ENCODE measurements around the gene FAM222B. TPM values are rescaled to one million over a fixed set of nuclear protein-coding genes. Genes with fewer than 3 reads are reported as not detected.
A peak's percentile ranks its signal among the peaks of the same experiment; 100 is the strongest.

FAM222B gene
- total RNA-seq, 1 experiment from 2014 or later = 18.5 TPM

- ChIA-PET POLR2A (interaction anchor here (0.6 kb wide), 1 partner anchor 55 kb away, joined by 3 read pairs; no protein-coding TSS in a partner anchor), CTCF (no interaction called here)
- no peak for DNase-seq (ENCODE audit: unreplicated experiment)
- intact Hi-C loops (cut with micrococcal nuclease) = no loop called here
- TF ChIP-seq, protein P1, sequence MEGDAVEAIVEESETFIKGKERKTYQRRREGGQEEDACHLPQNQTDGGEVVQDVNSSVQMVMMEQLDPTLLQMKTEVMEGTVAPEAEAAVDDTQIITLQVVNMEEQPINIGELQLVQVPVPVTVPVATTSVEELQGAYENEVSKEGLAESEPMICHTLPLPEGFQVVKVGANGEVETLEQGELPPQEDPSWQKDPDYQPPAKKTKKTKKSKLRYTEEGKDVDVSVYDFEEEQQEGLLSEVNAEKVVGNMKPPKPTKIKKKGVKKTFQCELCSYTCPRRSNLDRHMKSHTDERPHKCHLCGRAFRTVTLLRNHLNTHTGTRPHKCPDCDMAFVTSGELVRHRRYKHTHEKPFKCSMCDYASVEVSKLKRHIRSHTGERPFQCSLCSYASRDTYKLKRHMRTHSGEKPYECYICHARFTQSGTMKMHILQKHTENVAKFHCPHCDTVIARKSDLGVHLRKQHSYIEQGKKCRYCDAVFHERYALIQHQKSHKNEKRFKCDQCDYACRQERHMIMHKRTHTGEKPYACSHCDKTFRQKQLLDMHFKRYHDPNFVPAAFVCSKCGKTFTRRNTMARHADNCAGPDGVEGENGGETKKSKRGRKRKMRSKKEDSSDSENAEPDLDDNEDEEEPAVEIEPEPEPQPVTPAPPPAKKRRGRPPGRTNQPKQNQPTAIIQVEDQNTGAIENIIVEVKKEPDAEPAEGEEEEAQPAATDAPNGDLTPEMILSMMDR (IDR thresholded peaks at IDR 0.05; ENCODE audit: unreplicated experiment) = no peak
- H3K4me3 Mint-ChIP-seq (ENCODE audit: unreplicated experiment) = no peak overlapping the region
- no peak overlapping the region for H3K27ac Mint-ChIP-seq (ENCODE audit: low read depth, unreplicated experiment)
- H3K9me3 Mint-ChIP-seq (ENCODE audit: unreplicated experiment) = no peaks in the 10 kb centered on the region
- peaks cover 8% of the 10 kb centered on the region for H3K4me1 Mint-ChIP-seq (ENCODE audit: insufficient read depth, unreplicated experiment)
- H3K27me3 Mint-ChIP-seq (ENCODE audit: insufficient read depth, unreplicated experiment) = no peaks in the 10 kb centered on the region
- H3K36me3 Mint-ChIP-seq (ENCODE audit: insufficient read depth, unreplicated experiment) = peaks cover 39% of the 10 kb centered on the region
- BruUV-seq (replicated peaks) = no TSS peak
These were observed 8.2 kb downstream of the FAM222B start for GRCh38 chr17:28834420-28834819.

DNA sequence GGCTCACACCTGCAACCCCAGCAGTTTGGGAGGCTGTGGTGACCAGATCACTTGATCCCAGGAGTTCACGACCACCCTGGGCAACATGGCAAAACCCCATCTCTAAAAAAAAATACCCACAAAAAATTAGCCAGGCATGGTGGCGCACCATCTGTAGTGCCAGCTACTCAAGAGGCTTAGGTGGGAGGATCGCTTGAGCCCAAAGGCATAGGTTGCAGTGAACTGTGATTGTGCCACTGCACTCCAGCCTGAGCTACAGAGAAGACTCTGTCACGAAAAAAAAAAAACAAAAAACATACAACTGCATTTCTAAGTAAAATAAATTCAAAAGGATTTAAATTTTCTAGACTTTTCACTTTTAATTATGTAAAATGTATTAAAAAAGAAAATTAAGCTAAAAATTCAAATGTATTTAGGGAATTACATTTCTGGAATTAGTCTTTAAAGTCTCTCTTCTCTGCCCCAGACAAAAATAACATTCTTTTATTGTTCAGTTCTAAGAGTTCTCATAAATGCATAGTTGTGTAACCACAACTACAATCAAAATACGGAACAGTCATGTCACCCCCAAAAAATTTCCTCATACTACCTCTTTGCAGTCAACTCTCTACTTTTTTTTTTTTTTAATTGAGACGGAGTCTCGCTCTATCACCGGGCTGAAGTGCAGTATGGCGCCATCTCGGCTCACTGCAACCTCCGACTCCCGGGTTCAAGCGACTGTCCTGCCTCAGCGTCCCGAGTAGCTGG is 14.1 kb downstream of the FAM222B start:
- no TSS peak for BruUV-seq (replicated peaks)
- Mint-ChIP-seq H3K27me3 (ENCODE audit: insufficient read depth, unreplicated experiment) (no peaks in the 10 kb centered on the region), H3K4me1 (ENCODE audit: insufficient read depth, unreplicated experiment) (peaks cover 9% of the 10 kb centered on the region), H3K9me3 (ENCODE audit: unreplicated experiment) (no peaks in the 10 kb centered on the region), H3K4me3 (ENCODE audit: unreplicated experiment) (no peak overlapping the region), H3K27ac (ENCODE audit: low read depth, unreplicated experiment) (peak overlapping the region; percentile 32), H3K36me3 (ENCODE audit: insufficient read depth, unreplicated experiment) (peaks cover 39% of the 10 kb centered on the region)
- TF ChIP-seq, protein P1 (IDR thresholded peaks at IDR 0.05; ENCODE audit: unreplicated experiment) = no peak
- ChIA-PET POLR2A (interaction anchor here (0.6 kb wide), 2 partner anchors 70 to 145 kb away, joined by 3 to 6 read pairs; no protein-coding TSS in a partner anchor), CTCF (interaction anchor here (0.7 to 1.0 kb wide), 2 partner anchors 14 kb away, joined by 4 read pairs; partner anchors contain the start of gene FAM222B)
- peak; percentile 22 for DNase-seq (ENCODE audit: unreplicated experiment)
- intact Hi-C loops (cut with micrococcal nuclease) = no loop called here

DNA sequence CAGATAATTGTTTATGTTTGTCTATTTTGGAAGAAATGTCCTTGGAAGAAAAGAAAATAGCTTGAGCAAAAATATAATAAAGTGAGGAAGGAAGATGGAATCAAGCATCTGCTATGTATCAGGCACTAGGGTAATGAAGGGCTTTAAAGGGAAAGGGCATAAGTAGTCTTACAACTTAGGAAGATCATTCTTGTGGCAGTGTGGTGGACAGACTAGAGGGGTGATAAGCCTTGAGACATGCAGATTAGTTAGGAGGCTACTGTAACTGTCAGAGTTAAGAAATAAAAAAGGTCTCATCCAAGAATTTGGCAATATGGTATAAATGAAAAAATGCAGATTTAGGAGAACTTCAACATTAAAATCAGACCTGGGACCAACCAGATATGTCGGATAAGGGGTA is 14.9 kb downstream of the FAM222B start:
- ChIA-PET CTCF (interaction anchor here (1.0 kb wide), 1 partner anchor 15 kb away, joined by 4 read pairs; the partner anchor contains the start of gene FAM222B), POLR2A (interaction anchor here (0.8 to 1.7 kb wide), 2 partner anchors 14 to 16 kb away, joined by 3 to 7 read pairs; no protein-coding TSS in a partner anchor)
- Mint-ChIP-seq H3K27me3 (ENCODE audit: insufficient read depth, unreplicated experiment) (no peaks in the 10 kb centered on the region), H3K27ac (ENCODE audit: low read depth, unreplicated experiment) (peak overlapping the region; percentile 5), H3K36me3 (ENCODE audit: insufficient read depth, unreplicated experiment) (peaks cover 40% of the 10 kb centered on the region), H3K4me1 (ENCODE audit: insufficient read depth, unreplicated experiment) (peaks cover 11% of the 10 kb centered on the region), H3K4me3 (ENCODE audit: unreplicated experiment) (no peak overlapping the region), H3K9me3 (ENCODE audit: unreplicated experiment) (no peaks in the 10 kb centered on the region)
- TF ChIP-seq, protein P1 (IDR thresholded peaks at IDR 0.05; ENCODE audit: unreplicated experiment) = no peak
- BruUV-seq (replicated peaks) = no TSS peak
- intact Hi-C loops (cut with micrococcal nuclease) = no loop called here
- DNase-seq (ENCODE audit: unreplicated experiment) = no peak

DNA sequence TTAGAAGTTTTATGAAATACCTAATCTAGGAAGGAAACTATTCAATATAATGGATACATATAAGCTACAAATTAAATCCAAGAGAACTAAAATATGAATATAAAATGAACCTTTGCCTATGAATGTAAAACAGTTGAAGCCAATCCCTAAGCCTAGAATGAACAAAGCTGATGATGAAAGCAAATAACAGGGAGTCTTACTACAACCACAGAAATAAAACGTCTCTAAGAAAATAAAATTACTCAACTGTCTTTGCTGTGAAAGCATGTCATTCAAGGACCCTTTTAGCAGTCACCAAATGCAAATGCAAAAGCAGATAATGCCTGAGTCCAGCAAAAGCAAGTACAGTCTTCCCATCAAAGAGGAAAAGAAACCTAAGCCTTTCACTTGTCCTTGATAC is 23.0 kb downstream of the FAM222B start:
- no peak overlapping the region for H3K27ac Mint-ChIP-seq (ENCODE audit: low read depth, unreplicated experiment)
- no peak overlapping the region for H3K4me3 Mint-ChIP-seq (ENCODE audit: unreplicated experiment)
- no peaks in the 10 kb centered on the region for H3K27me3 Mint-ChIP-seq (ENCODE audit: insufficient read depth, unreplicated experiment)
- H3K9me3 Mint-ChIP-seq (ENCODE audit: unreplicated experiment) = no peaks in the 10 kb centered on the region
- DNase-seq (ENCODE audit: unreplicated experiment) = no peak
- TF ChIP-seq, protein P1 (IDR thresholded peaks at IDR 0.05; ENCODE audit: unreplicated experiment) = no peak
- no TSS peak for BruUV-seq (replicated peaks)
- ChIA-PET CTCF (interaction anchor here (0.6 kb wide), 1 partner anchor 31 kb away, joined by 3 read pairs; no protein-coding TSS in a partner anchor), POLR2A (interaction anchor here (0.6 to 2.5 kb wide), 5 partner anchors 9 to 76 kb away, joined by 3 to 15 read pairs (median 3); partner anchors contain the start of genes FAM222B and TRAF4)
- H3K4me1 Mint-ChIP-seq (ENCODE audit: insufficient read depth, unreplicated experiment) = peaks cover 10% of the 10 kb centered on the region
- peaks cover 7% of the 10 kb centered on the region for H3K36me3 Mint-ChIP-seq (ENCODE audit: insufficient read depth, unreplicated experiment)
- intact Hi-C loops (cut with micrococcal nuclease) = no loop called here

All from MCF 10A (cell line).